GM21786 (cell line): ENCODE results near the gene SON.
A peak's percentile ranks its signal among the peaks of the same experiment; 100 is the strongest.

Experiments
- ATAC-seq: cut with Tn5 transposase; IDR thresholded peaks from one replicate; pipeline ENCODE4 v1.9.1; 2021; ENCODE audit not compliant: unreplicated experiment

SON gene

DNA sequence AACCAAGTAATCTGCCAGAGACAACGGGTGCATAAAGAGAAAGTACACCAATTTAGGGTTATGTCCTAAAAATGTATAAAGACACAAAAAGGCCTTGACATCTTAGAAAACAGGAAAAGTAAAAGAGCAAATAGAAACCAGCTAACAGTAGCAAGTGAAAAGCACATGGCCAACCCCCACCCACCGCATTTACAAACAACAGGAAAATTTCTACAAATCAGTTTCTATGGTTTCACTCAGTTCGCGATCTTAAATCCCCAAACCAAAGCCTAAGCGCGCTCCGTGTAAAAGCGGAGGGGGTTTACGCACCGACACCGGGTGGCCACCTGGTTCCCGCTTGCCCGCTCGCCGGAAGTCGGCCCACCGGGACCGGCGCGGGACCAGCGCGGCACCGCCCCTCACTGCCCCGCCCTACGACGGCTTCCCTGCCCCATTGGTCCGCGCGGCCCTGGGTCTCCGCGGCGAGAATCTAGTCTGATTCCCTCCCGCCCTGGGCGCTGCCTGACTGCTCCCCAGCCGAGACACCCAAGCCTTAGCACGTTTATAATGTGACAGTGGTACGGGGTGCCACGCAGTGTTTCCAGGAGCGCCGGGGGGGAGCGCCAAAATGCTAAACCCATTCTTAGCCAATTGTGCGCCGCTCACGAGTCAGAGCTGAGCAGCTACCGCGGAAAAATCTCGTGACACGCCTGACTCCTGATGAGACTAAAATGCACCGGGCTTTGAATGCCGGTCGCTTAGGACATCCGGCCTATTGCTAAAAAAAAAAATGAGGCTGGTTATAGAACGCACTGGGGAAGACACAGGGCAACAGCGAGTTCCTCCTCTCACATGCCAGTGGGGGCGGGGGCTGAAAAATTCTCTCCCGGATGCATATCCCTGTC, 840 bp upstream of the SON start, which contains the start of gene GART:
TSS of gene GART (minus strand) at position 362 of the 884 bp plus-strand sequence. CDS start 2,802 bp downstream, outside the sequence.
- ATAC-seq, result peak; percentile 41

GRCh38 chr21:33543505-33544129, 779 bp downstream of the SON start:
- ATAC-seq, result no peak

GRCh38 chr21:33544451-33545195, 1.8 kb downstream of the SON start:
- no peak for ATAC-seq

- no peak for ATAC-seq
Observed at GRCh38 chr21:33546086-33546485, 3.2 kb downstream of the SON start.

DNA sequence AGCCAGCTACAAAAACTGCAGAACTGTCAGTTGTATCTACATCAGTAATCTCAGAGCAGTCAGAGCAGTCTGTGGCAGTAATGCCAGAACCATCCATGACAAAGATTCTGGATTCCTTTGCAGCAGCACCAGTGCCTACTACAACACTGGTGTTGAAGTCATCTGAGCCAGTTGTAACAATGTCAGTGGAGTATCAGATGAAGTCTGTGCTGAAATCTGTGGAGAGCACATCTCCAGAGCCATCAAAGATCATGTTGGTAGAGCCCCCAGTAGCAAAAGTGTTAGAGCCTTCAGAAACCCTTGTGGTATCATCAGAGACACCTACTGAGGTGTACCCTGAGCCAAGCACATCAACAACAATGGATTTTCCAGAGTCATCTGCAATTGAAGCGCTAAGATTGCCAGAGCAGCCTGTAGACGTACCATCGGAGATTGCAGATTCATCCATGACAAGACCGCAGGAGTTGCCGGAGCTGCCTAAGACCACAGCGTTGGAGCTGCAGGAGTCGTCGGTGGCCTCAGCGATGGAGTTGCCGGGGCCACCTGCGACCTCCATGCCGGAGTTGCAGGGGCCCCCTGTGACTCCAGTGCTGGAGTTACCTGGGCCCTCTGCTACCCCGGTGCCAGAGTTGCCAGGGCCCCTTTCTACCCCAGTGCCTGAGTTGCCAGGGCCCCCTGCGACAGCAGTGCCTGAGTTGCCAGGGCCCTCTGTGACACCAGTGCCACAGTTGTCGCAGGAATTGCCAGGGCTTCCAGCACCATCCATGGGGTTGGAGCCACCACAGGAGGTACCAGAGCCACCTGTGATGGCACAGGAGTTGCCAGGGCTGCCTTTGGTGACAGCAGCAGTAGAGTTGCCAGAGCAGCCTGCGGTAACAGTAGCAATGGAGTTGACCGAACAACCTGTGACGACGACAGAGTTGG, 7.3 kb downstream of the SON start:
- no peak for ATAC-seq

GRCh38 chr21:33550772-33551660, 8.2 kb downstream of the SON start:
- ATAC-seq, result no peak

DNA sequence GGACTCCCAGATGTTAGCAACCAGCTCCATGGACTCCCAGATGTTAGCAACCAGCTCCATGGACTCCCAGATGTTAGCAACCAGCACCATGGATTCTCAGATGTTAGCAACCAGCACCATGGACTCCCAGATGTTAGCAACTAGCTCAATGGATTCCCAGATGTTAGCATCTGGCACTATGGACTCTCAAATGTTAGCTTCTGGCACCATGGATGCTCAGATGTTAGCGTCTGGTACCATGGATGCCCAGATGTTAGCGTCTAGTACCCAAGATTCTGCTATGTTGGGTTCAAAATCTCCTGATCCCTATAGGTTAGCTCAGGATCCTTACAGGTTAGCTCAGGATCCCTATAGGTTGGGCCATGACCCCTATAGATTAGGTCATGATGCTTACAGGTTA, 8.8 kb downstream of the SON start:
- ATAC-seq, result no peak

GRCh38 chr21:33552093-33552998, 9.5 kb downstream of the SON start:
- ATAC-seq, result no peak

DNA sequence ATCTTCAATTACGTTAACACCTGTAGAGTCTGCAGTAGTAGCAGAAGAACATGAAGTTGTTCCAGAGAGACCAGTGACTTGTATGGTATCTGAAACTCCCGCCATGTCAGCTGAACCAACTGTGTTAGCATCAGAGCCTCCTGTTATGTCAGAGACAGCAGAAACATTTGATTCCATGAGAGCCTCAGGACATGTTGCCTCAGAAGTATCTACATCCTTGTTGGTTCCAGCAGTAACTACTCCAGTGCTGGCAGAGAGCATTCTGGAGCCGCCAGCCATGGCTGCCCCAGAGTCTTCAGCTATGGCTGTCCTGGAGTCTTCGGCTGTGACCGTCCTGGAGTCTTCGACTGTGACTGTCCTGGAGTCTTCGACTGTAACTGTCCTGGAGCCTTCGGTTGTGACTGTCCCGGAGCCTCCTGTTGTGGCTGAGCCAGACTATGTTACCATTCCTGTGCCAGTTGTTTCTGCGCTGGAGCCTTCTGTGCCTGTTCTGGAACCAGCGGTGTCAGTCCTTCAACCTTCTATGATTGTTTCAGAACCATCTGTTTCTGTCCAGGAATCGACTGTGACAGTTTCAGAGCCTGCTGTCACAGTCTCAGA, 10.3 kb downstream of the SON start:
- no peak for ATAC-seq

DNA sequence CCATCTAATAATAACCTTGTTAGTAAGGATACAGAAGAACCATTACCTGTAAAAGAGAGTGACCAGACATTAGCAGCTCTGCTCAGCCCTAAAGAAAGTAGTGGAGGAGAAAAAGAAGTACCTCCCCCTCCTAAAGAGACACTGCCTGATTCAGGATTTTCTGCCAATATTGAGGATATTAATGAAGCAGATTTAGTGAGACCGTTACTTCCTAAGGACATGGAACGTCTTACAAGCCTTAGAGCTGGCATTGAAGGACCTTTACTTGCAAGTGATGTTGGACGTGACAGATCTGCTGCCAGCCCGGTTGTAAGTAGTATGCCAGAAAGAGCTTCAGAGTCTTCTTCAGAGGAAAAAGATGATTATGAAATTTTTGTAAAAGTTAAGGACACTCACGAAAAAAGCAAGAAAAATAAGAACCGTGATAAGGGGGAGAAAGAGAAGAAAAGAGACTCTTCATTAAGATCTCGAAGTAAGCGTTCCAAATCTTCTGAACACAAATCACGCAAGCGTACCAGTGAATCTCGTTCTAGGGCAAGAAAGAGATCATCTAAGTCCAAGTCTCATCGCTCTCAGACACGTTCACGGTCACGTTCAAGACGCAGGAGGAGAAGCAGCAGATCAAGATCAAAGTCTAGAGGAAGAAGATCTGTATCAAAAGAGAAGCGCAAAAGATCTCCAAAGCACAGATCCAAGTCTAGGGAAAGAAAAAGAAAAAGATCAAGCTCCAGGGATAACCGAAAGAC, 11.6 kb downstream of the SON start:
- no peak for ATAC-seq

DNA sequence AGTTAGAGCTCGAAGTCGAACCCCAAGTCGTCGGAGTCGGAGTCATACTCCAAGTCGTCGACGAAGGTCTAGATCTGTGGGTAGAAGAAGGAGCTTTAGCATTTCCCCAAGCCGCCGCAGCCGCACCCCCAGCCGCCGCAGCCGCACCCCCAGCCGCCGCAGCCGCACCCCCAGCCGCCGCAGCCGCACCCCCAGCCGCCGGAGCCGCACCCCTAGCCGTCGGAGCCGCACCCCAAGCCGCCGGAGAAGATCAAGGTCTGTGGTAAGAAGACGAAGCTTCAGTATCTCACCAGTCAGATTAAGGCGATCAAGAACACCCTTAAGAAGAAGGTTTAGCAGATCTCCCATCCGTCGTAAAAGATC, 12.1 kb downstream of the SON start:
- ATAC-seq, result no peak

DNA sequence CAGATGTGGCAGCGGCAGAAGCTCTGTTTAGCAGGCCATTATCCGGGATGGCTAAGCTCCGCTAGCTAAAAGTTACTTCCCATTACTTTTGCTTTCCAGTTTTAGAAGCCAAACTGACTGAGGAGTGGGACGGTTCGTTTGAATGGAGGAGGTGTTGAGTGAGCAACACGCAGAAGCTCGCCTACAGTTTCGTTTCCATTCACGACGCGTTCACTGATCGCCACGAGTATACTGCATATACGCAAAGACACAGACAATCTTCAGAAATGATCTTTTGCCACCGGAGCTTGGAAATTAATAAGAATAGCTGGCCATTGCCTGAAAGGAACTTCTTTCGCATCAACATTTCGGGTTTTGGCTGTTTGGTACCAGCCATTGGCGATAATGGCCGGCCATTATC, 14.6 kb downstream of the SON start:
- no peak for ATAC-seq

GRCh38 chr21:33558777-33559421, 16.1 kb downstream of the SON start:
- no peak for ATAC-seq

GRCh38 chr21:33559813-33560212, 17.0 kb downstream of the SON start:
- no peak for ATAC-seq

- no peak for ATAC-seq
Observed at GRCh38 chr21:33560965-33561364, 18.1 kb downstream of the SON start.

GRCh38 chr21:33561373-33561772, 18.5 kb downstream of the SON start:
- ATAC-seq, result no peak

GRCh38 chr21:33562389-33562788, 19.6 kb downstream of the SON start:
- ATAC-seq, result no peak
